Measurements from ENCODE around the gene TMX4.

The TMX4 gene, protein sequence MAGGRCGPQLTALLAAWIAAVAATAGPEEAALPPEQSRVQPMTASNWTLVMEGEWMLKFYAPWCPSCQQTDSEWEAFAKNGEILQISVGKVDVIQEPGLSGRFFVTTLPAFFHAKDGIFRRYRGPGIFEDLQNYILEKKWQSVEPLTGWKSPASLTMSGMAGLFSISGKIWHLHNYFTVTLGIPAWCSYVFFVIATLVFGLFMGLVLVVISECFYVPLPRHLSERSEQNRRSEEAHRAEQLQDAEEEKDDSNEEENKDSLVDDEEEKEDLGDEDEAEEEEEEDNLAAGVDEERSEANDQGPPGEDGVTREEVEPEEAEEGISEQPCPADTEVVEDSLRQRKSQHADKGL

DNA sequence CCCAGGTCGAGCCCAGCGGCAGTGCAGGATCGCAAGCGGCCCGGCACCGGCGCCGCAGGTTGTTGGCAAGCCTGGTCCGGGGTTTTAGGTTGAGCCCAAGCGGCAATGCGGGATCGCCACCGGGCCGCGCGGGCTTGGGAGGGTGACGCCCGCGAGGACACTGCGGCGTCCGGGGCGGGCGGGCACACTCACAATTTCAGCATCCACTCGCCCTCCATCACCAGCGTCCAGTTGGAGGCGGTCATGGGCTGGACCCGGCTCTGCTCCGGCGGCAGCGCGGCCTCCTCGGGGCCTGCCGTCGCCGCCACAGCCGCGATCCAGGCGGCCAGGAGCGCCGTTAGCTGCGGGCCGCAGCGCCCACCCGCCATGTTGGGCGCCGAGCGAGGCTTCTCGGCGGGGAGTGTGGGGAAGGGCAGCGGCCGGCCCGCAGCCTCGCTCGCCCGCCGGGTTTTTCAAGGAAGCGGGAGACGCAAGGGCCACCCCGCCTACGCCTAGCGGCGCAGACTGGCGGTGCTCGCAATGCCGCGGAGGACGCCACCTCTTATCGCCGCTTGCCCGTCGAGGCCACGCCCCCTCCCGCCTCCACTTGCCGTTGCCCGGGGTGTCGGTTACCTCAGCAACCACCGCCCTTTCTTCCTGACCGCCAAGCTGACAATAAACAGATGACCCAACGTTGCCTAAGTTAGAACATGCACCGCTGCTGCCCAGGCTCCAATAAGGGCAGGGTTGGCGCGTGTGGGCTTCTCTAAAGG, at the start of gene TMX4:
TSS of gene TMX4 (minus strand) at position 516 of the 752 bp plus-strand sequence. CDS start at position 368, 148 bp downstream.
- H3K4me3 Mint-ChIP-seq, result no peak within 1 kb of the TSS
- H3K36me3 Mint-ChIP-seq, result no peaks in the 10 kb centered on the region
- no peaks in the 10 kb centered on the region for H3K9me3 Mint-ChIP-seq
- H3K27ac Mint-ChIP-seq, result no peak within 1 kb of the TSS
- H3K27me3 Mint-ChIP-seq, result no peaks in the 10 kb centered on the region
- peak; percentile 95 for ATAC-seq
- H3K4me1 Mint-ChIP-seq, result peaks cover 23% of the 10 kb centered on the region

DNA sequence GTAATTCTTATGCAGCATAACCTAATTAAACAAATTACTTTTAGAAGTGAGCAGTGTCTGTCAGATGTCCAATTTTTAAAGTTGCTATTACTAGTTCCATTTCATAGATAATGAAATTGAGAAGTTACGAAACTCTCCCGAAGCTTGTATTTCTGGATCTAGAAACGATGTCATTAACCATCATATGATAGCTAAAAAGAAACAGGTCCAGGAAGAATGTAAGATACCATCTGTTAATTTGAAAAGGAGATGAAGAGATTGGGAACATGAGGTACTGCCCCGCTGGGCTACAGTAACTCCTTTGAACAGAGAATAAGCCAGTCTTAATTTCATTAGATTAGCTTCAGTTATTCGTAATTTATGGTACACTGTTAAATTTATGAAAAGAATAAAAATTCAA, 47.5 kb upstream of the TMX4 start:
- Mint-ChIP-seq H3K9me3 (no peaks in the 10 kb centered on the region), H3K27me3 (no peaks in the 10 kb centered on the region), H3K4me1 (no peaks in the 10 kb centered on the region), H3K4me3 (no peak overlapping the region), H3K36me3 (no peaks in the 10 kb centered on the region), H3K27ac (no peak overlapping the region)
- no peak for ATAC-seq

DNA sequence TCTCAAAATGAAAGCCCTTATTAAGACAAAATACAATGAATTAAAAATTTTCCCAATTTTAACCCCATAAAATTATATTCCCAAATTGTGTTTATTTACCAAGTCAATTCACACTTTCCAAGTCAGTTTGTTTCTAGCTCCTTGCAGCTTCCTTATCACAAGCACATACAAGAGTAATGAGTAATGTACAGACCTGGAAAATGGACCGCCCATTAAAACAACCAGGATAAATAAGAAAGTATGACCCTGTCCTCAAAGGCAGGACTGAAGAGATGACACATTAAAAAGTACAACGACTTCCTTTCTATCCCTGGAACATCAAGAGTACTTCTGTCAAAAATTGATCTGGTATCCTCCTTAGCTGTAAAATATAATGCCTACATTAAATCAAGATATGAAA, 47.1 kb upstream of the TMX4 start:
- H3K4me1 Mint-ChIP-seq, result no peaks in the 10 kb centered on the region
- no peak for ATAC-seq

DNA sequence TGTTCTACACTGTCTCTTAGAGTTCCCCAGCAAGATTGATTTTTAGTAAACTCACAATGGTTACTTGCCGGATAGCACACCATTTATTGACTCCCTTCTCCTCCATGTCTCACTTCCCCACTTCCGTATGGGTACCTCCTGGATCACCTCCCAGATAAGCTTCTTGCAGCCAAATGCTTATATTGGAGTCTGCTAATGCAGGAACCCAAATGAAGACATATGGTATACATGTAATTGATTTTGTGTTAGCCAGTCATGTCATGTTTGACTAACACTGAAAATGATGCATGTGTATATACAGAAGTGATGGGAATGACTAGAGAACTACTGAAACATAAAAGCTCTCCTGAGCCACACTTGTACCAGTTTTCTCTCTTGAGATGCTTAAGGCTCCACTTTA, 46.1 kb upstream of the TMX4 start:
- H3K36me3 Mint-ChIP-seq, result no peaks in the 10 kb centered on the region
- H3K27ac Mint-ChIP-seq, result no peak overlapping the region
- H3K27me3 Mint-ChIP-seq, result no peaks in the 10 kb centered on the region
- no peaks in the 10 kb centered on the region for H3K9me3 Mint-ChIP-seq
- H3K4me3 Mint-ChIP-seq, result no peak overlapping the region
- ATAC-seq, result no peak
- no peaks in the 10 kb centered on the region for H3K4me1 Mint-ChIP-seq

More for the DNA sequence above, 47.1 kb upstream of the TMX4 start:
- H3K9me3 Mint-ChIP-seq, result no peaks in the 10 kb centered on the region
- H3K36me3 Mint-ChIP-seq, result no peaks in the 10 kb centered on the region
- H3K4me3 Mint-ChIP-seq, result no peak overlapping the region
- H3K27me3 Mint-ChIP-seq, result no peaks in the 10 kb centered on the region
- no peak overlapping the region for H3K27ac Mint-ChIP-seq

DNA sequence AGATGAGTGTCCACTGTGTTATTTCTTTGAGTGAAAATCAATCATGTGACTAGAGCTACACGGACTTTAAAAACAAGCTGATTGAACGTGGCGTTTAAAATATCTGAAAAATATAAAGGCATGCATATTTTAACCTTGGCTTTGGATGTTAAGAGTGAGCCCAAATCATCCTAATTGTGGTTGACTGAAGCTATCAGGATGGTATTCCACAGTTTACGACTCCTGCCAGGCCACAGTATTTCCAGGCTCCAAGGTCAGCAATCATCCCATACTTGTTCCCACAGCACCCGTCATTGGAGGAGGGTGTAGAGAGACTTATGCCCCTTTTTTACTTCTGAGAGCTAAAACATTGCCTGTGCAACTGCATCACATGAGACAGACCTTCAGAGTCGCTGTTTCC, 43.2 kb upstream of the TMX4 start:
- H3K27ac Mint-ChIP-seq, result no peak overlapping the region
- no peaks in the 10 kb centered on the region for H3K9me3 Mint-ChIP-seq
- H3K4me1 Mint-ChIP-seq, result no peaks in the 10 kb centered on the region
- H3K4me3 Mint-ChIP-seq, result no peak overlapping the region
- no peak for ATAC-seq
- no peaks in the 10 kb centered on the region for H3K36me3 Mint-ChIP-seq
- H3K27me3 Mint-ChIP-seq, result no peaks in the 10 kb centered on the region

DNA sequence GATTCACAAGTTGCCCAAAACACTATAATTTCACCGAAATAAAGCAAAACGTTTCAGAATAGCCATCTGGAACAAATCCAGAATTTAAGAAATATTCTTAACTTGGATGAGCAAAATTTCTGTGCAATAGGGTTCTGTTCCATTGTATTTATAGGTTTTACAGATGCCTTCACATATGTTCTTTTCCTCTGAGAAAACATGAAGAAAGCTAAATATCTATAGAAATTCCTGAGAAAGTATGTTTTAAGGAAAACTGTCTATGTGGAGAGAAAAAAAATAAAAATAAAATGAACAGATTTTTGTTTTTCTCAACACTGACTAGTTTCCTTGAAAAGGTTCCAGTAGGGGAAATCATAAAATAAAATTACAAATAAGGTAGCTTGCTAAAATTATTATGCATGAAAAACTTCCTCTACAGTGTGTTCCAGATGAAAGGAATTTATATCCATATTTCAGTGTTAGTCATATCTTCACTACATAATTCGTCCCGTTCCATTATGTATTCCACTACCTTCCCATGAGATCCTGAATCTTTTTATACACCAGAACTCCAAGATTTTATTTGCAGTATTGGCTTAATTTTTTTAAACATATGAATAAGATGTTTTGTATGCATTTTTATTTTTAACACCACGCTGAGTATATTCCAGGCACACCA, 42.4 kb upstream of the TMX4 start:
- no peak for ATAC-seq
- no peaks in the 10 kb centered on the region for H3K36me3 Mint-ChIP-seq
- no peaks in the 10 kb centered on the region for H3K9me3 Mint-ChIP-seq
- H3K4me3 Mint-ChIP-seq, result no peak overlapping the region
- no peak overlapping the region for H3K27ac Mint-ChIP-seq
- no peaks in the 10 kb centered on the region for H3K27me3 Mint-ChIP-seq
- no peaks in the 10 kb centered on the region for H3K4me1 Mint-ChIP-seq

DNA sequence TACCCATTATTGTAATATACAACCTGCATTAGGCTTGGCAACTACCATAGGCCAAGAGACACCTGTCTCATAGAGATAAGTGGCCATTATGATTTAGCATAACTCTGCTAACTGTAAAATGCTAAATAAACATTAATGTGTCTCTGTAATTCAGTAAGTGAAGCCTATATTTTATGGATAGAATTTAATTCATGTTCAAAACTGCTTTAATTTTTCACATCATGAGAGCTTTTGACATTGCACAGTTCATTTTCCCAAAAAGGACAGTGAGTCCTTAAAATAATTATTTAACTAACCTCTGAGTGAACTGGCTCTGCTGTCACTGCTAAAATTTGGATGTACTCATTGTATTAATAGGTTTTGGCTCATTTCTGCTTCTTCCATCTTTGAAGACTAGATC, 41.4 kb upstream of the TMX4 start:
- no peak overlapping the region for H3K27ac Mint-ChIP-seq
- no peaks in the 10 kb centered on the region for H3K4me1 Mint-ChIP-seq
- H3K27me3 Mint-ChIP-seq, result no peaks in the 10 kb centered on the region
- no peak overlapping the region for H3K4me3 Mint-ChIP-seq
- no peak for ATAC-seq
- H3K36me3 Mint-ChIP-seq, result no peaks in the 10 kb centered on the region
- no peaks in the 10 kb centered on the region for H3K9me3 Mint-ChIP-seq

DNA sequence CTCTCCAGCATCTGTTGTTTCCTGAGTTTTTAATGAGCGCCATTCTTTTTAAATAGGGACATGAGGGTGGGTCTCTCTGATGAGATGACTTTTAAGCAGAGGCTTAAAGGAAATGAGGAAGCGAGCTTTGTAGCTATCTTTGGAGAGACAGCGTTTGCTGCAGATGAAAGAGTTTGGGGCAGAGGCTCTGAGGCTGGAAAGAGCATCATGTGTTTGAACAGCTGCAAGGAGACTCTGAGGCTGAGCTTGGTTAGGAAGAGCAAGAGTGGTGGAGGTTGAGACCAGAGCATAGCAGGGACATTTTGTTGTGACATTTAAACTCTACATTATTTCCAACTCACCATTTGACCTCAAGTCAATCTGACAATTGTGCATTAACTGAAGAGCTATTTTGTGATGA, 38.3 kb upstream of the TMX4 start:
- no peak overlapping the region for H3K4me3 Mint-ChIP-seq
- no peak overlapping the region for H3K27ac Mint-ChIP-seq
- H3K4me1 Mint-ChIP-seq, result no peaks in the 10 kb centered on the region
- no peaks in the 10 kb centered on the region for H3K36me3 Mint-ChIP-seq
- H3K9me3 Mint-ChIP-seq, result no peaks in the 10 kb centered on the region
- ATAC-seq, result no peak
- no peaks in the 10 kb centered on the region for H3K27me3 Mint-ChIP-seq

DNA sequence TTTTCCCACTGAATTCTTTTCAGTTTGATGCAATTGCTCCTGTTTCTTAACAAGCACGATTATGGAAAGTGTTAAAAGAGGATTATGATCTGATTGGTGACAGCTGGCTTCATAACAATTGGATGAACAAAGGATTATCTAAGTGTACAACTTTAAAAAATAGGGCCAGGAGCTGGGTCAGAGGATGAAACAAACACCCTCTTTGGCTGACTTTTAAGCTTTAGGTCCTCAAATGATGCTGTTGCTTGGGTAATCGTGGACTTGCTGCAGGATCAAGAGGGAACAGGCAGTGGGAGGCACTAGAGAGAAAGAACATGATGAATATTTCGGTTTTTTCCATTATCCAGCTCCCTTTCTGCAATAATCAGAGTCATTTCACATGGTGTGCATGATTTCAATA, 35.5 kb upstream of the TMX4 start:
- no peak overlapping the region for H3K27ac Mint-ChIP-seq
- H3K4me3 Mint-ChIP-seq, result no peak overlapping the region
- no peaks in the 10 kb centered on the region for H3K36me3 Mint-ChIP-seq
- H3K27me3 Mint-ChIP-seq, result no peaks in the 10 kb centered on the region
- no peaks in the 10 kb centered on the region for H3K9me3 Mint-ChIP-seq
- no peaks in the 10 kb centered on the region for H3K4me1 Mint-ChIP-seq
- no peak for ATAC-seq

DNA sequence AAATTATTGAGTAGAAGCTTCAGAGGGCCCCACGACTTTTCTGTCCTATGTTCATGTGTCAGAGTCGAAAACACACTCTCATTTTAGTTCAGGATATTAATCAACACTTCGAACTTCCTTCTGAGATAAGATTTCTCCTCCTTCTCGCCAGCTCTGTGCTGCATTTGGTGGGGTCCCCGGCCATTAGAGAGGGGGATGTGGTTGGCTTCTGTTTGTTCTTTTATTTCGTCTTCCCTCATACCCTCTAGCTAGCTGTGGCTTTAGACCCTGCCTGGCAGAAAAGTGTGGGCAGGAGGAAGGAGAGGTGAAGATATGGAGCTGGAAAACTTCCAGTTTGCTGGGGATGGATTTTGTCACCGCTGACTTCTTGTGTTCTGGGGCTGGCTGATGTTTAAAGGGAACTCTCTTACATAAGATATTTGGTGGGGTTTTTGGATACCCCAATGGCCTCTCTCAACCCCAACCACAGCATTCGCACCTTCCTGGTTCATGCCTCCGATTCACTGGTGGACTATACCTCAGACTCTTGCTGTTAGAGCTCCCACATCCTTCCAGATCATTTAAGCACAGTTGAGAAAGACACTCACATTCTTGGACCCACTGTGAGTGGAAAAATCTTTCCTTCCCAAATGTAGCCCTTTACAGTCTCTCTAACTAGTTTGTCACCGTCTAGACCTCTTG, 30.7 kb upstream of the TMX4 start:
- H3K4me3 Mint-ChIP-seq, result no peak overlapping the region
- no peak for ATAC-seq
- H3K9me3 Mint-ChIP-seq, result no peaks in the 10 kb centered on the region
- peaks cover 7% of the 10 kb centered on the region for H3K27me3 Mint-ChIP-seq
- no peak overlapping the region for H3K27ac Mint-ChIP-seq
- H3K36me3 Mint-ChIP-seq, result no peaks in the 10 kb centered on the region
- H3K4me1 Mint-ChIP-seq, result no peaks in the 10 kb centered on the region

DNA sequence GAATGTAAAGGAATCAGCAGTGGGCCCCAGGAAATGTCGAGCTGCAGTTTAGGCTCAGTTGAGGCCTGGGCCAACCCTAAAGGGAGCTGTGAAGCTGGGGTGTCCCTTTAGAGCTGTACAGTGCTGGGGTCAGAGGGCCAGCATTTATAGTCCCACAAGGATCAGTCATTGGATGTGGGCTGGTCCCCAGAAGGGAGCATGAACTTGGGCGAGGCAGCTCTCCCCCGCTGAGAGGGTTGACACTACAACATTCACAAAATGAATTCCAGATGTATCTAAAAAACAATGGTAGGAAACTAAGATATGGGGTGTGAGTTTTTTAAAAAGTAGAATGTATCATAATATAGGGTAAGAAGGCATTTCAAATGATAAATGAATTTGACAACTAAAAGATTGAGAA, 29.7 kb upstream of the TMX4 start:
- H3K36me3 Mint-ChIP-seq, result no peaks in the 10 kb centered on the region
- no peak overlapping the region for H3K27ac Mint-ChIP-seq
- no peaks in the 10 kb centered on the region for H3K4me1 Mint-ChIP-seq
- H3K27me3 Mint-ChIP-seq, result peaks cover 7% of the 10 kb centered on the region
- no peak overlapping the region for H3K4me3 Mint-ChIP-seq
- ATAC-seq, result no peak
- no peaks in the 10 kb centered on the region for H3K9me3 Mint-ChIP-seq

DNA sequence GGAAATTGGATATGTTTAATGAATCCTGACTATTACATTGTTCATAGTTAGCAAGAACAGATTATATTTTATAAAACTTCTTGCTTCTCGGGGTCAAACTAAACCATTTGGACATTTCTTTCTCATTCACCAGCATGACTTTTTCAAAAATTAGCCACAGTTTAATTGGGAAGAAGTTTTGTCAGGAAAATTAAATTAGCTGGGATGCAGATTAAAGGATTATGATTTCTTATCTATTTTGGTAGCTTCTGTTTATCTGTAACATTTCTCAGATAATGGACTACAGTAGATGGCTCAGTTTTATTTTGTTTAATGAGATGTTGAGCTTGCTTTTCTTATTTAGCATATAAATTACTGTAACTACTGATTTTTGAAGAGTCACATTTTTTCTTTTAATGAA, 26.4 kb upstream of the TMX4 start:
- H3K27me3 Mint-ChIP-seq, result peaks cover 16% of the 10 kb centered on the region
- H3K9me3 Mint-ChIP-seq, result no peaks in the 10 kb centered on the region
- no peak for ATAC-seq
- H3K4me1 Mint-ChIP-seq, result no peaks in the 10 kb centered on the region
- no peaks in the 10 kb centered on the region for H3K36me3 Mint-ChIP-seq
- no peak overlapping the region for H3K27ac Mint-ChIP-seq
- H3K4me3 Mint-ChIP-seq, result no peak overlapping the region

DNA sequence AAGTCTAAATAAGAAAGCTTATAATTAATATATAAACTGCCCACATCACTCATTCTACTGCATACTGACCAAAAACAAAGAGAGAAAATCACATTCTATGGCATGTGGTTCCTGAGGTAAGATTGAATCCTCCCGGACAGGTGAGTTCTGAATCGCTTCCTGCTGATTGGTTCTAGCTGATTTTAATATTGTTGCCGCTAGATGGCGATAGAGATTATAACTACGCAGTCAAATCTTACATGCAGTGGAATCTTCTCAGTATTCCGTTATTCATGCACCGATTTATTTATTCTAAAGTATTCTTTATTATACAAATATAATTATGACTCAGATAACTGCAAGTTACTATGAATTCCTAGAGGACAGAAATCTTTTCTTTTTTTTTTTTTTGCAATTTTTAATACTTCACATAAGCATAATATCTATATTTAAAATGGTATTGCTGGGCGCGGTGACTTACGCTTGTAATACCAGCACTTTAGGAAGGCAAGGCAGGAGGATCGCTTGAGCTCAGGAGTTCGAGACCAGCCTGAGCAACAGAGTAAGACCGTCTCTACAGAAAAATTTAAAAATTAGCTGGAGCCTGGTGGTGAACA, 24.2 kb upstream of the TMX4 start:
- Mint-ChIP-seq H3K4me1 (no peaks in the 10 kb centered on the region), H3K9me3 (no peaks in the 10 kb centered on the region), H3K4me3 (no peak overlapping the region), H3K27ac (no peak overlapping the region), H3K36me3 (no peaks in the 10 kb centered on the region), H3K27me3 (peaks cover 16% of the 10 kb centered on the region)
- peak; percentile 67 for ATAC-seq

DNA sequence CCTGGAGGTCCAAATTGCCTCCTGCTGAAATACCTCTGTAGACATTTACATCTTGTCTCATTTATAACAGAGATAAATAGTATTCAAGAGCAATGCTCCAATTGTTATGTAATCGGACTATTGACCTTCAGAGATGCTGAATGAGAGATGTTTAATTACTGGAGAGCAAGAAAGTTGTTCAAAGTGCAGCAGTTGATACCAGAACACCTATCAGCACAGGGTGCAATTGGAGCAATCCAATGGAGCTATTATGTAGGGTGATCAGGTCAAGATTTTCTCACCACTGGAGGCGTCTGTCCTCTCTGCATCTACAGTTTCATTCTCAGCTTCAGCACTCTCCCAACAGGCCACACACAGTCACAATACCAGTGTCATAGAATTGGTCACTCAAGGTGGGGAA, 19.5 kb upstream of the TMX4 start:
- no peak for ATAC-seq
- Mint-ChIP-seq H3K4me1 (no peaks in the 10 kb centered on the region), H3K27me3 (peaks cover 9% of the 10 kb centered on the region), H3K4me3 (no peak overlapping the region), H3K9me3 (no peaks in the 10 kb centered on the region), H3K27ac (no peak overlapping the region), H3K36me3 (no peaks in the 10 kb centered on the region)

DNA sequence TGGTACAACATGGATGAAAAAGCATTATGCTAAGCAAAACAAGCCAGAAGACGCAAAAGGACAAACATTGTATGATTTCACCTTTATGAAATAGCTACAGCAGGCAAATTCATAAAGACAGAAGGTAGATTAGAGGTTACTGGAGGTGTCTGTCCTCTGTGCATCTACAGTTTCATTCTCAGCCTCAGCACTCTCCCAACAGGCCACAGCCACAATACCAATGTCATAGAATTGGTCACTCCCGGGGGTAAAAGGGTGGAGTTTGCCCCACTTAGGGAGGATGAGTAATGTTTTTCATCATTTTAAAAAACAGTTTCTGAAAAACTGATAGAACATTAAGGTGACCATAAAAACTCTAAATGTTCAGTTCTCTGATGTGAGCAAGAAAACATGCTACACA, 17.2 kb upstream of the TMX4 start:
- Mint-ChIP-seq H3K27ac (no peak overlapping the region), H3K27me3 (no peaks in the 10 kb centered on the region), H3K36me3 (no peaks in the 10 kb centered on the region), H3K4me3 (no peak overlapping the region), H3K4me1 (no peaks in the 10 kb centered on the region), H3K9me3 (no peaks in the 10 kb centered on the region)
- no peak for ATAC-seq
